A673 (cell line): Measurements from ENCODE around the gene FAAH2. TPM values are rescaled to one million over a fixed set of nuclear protein-coding genes. Genes with fewer than 3 reads are reported as not detected.
"Not testable (repeated sequence)": the region's sequence is repeated elsewhere in the genome, so short reads cannot be mapped to it uniquely, and the experiment has no call there.

Source experiments
- BruUV-seq: library from RNA; stranded (reverse); fragments of 400-500 nt; replicated peaks from 2 replicates; lab custom pipeline; 2021; lab: Mats Ljungman, UMichigan
- CTCF ChIA-PET: fragments of 300-600 bp; sonication (Branson Sonifier 250); formaldehyde crosslinking; loops from one replicate; lab custom pipeline; 2022; ENCODE audit warnings: antibody characterized with exemption; lab: Charles Lee
- POLR2A ChIA-PET: fragments of 300-600 bp; sonication (Branson Sonifier 250); formaldehyde crosslinking; loops from one replicate; lab custom pipeline; 2022; ENCODE audit warnings: antibody characterized with exemption; ENCODE audit not compliant: low non-redundant PET; lab: Charles Lee
- DNase-seq: peaks from one replicate; pipeline ENCODE4 v3.0.0-alpha.2; 2015; ENCODE audit warnings: low spot score
- H3K27ac ChIP-seq: fragments of 200-600 bp; sonication (generic); 2 replicates; pipeline ENCODE4 v1.5.1; 2016; ENCODE audit warnings: mixed run types, low read depth, mild to moderate bottlenecking, mixed read lengths, antibody characterized with exemption, low read length; ENCODE audit not compliant: poor library complexity, severe bottlenecking
- H3K27me3 ChIP-seq: fragments of 200-600 bp; sonication (generic); replicated peaks from 2 replicates; pipeline ENCODE4 v1.6.1; 2017; ENCODE audit warnings: mixed run types, low read depth, mild to moderate bottlenecking, mixed read lengths, antibody characterized with exemption, low read length; ENCODE audit not compliant: insufficient read depth, poor library complexity
- H3K36me3 ChIP-seq: fragments of 200-600 bp; sonication (generic); 2 replicates; pipeline ENCODE4 v1.6.1; 2016; ENCODE audit warnings: mixed run types, mild to moderate bottlenecking, mixed read lengths, antibody characterized with exemption, low read length; ENCODE audit not compliant: insufficient read depth, poor library complexity, severe bottlenecking
- H3K4me1 ChIP-seq: fragments of 200-600 bp; sonication (generic); 2 replicates; pipeline ENCODE4 v1.6.1; 2017; ENCODE audit warnings: mixed run types, mild to moderate bottlenecking, mixed read lengths, antibody characterized with exemption, low read length; ENCODE audit not compliant: insufficient read depth, poor library complexity, severe bottlenecking
- H3K4me3 ChIP-seq: fragments of 200-600 bp; sonication (generic); 2 replicates; pipeline ENCODE4 v1.5.1; 2016; ENCODE audit warnings: low read depth, mixed run types, mild to moderate bottlenecking, mixed read lengths, low read length; ENCODE audit not compliant: poor library complexity, severe bottlenecking
- H3K9me3 ChIP-seq: fragments of 200-600 bp; sonication (generic); 2 replicates; pipeline ENCODE4 v1.6.1; 2016; ENCODE audit warnings: mixed run types, low read depth, mild to moderate bottlenecking, mixed read lengths, antibody characterized with exemption, low read length; ENCODE audit not compliant: poor library complexity, severe bottlenecking
- EZH2 ChIP-seq: fragments of 200-600 bp; sonication (generic); IDR thresholded peaks from 2 replicates; pipeline ENCODE4 v1.6.1; 2017; ENCODE audit warnings: borderline replicate concordance, low read depth, mild to moderate bottlenecking, mixed read lengths, antibody characterized with exemption, low read length; ENCODE audit not compliant: poor library complexity, severe bottlenecking
- intact Hi-C: fragments of 100-400 bp; cut with micrococcal nuclease; formaldehyde crosslinking; loops from one replicate; pipeline ENCODE4 v1.10.0; 2022; ENCODE audit not compliant: unreplicated experiment
- total RNA-seq: library from RNA; stranded (reverse); gene quantifications from 2 replicates; pipeline ENCODE4 v1.2.3, GENCODE V29; 2021
- TF ChIP-seq, protein P1 (sequence below): fragments of 300-800, 200-600 bp; sonication (generic); conservative IDR thresholded peaks from 2 replicates; pipeline ENCODE4 v1.5.1; 2017; ENCODE audit warnings: low read depth, mild to moderate bottlenecking, antibody characterized with exemption, low read length, moderate library complexity, mixed read lengths

The FAAH2 gene
- total RNA-seq, 1 experiment from 2014 or later = 0.24 TPM

DNA sequence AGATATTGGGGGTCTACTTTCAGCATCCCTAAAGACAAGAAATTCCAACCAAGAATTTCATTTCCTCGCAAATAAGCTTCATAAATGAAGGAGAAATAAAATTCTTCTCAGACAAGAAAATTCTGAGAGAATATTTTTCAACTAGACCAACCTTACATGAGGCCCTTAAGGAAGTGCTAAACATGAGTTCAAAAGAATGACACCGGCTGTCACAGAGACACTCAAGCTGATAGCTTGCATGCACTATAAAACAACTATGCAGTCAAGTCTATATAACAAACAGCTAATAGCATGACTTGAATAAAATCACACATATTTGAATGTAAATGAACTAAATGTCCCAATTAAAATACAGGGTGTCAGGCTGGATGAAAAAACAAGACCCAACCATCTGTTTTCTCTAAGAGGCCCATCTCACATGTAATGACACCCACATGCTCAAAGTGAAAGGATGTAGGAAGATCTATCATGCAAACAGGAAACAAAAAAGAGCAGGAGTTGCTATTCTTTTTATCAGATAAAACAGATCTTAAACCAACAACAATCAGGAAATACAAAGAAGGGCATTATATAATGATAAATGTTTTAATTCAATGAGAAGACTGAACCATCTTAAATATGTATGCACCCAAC is 27.2 kb downstream of the FAAH2 start:
- TF ChIP-seq, protein P1, sequence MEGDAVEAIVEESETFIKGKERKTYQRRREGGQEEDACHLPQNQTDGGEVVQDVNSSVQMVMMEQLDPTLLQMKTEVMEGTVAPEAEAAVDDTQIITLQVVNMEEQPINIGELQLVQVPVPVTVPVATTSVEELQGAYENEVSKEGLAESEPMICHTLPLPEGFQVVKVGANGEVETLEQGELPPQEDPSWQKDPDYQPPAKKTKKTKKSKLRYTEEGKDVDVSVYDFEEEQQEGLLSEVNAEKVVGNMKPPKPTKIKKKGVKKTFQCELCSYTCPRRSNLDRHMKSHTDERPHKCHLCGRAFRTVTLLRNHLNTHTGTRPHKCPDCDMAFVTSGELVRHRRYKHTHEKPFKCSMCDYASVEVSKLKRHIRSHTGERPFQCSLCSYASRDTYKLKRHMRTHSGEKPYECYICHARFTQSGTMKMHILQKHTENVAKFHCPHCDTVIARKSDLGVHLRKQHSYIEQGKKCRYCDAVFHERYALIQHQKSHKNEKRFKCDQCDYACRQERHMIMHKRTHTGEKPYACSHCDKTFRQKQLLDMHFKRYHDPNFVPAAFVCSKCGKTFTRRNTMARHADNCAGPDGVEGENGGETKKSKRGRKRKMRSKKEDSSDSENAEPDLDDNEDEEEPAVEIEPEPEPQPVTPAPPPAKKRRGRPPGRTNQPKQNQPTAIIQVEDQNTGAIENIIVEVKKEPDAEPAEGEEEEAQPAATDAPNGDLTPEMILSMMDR = no peak
- no peak for TF ChIP-seq EZH2
- CTCF ChIA-PET = no interaction called here
- H3K4me3 ChIP-seq = no peak overlapping the region
- no peaks in the 10 kb centered on the region for H3K36me3 ChIP-seq
- no peak overlapping the region for H3K27ac ChIP-seq
- H3K4me1 ChIP-seq = no peaks in the 10 kb centered on the region
- intact Hi-C loops = no loop called here
- POLR2A ChIA-PET = no interaction called here
- peaks cover 28% of the 10 kb centered on the region for H3K9me3 ChIP-seq
- no peaks in the 10 kb centered on the region for H3K27me3 ChIP-seq
- DNase-seq = no peak
- no TSS peak for BruUV-seq

DNA sequence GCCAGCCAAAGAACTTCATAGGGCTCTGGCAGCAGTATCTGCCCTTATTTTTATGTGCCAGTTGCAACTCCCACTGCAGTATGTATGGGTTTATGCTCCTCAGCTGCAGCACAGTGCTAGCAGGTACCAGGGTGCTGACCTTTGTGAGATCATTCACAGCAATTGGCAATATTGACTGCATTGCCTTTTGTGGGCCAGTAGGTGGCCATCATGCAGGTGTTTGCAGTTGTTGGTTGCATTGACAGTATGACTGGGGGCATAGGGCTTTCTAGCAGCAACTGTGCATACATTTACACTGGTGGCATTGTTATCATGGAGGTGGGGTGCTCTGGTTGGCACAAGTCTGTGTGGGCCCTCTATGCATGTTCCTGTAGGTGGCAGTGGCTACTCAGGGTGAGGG is 42.5 kb downstream of the FAAH2 start:
- CTCF ChIA-PET = no interaction called here

DNA sequence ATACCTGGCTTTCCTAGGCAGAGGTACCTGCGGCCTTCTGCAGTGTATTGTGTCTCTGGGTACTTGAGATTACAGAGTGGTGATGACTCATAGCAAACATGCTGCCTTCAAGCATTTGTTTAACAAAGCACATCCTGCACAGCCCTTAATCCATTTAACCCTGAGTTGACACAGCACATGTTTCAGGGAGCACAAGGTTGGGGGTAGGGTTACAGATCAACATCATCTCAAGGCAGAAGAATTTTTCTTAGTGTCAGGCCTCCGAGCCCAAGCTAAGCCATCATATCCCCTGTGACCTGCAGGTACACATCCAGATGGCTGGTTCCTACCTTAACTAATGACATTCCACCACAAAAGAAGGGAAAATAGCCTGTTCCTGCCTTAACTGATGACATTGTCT is 49.3 kb downstream of the FAAH2 start:
- POLR2A ChIA-PET, H3K27me3 ChIP-seq, H3K4me1 ChIP-seq, intact Hi-C loops, BruUV-seq, DNase-seq, H3K4me3 ChIP-seq, CTCF ChIA-PET, H3K36me3 ChIP-seq, H3K27ac ChIP-seq: not testable (repeated sequence)
- H3K9me3 ChIP-seq = peaks cover 13% of the 10 kb centered on the region

More for the DNA sequence above, 42.5 kb downstream of the FAAH2 start:
- POLR2A ChIA-PET = no interaction called here
- TF ChIP-seq EZH2 = no peak
- TF ChIP-seq, protein P1 = no peak
- BruUV-seq = no TSS peak
- peaks cover 14% of the 10 kb centered on the region for H3K9me3 ChIP-seq
- H3K36me3 ChIP-seq = no peaks in the 10 kb centered on the region
- H3K4me3 ChIP-seq = no peak overlapping the region
- no peak overlapping the region for H3K27ac ChIP-seq
- intact Hi-C loops = no loop called here
- no peaks in the 10 kb centered on the region for H3K27me3 ChIP-seq
- H3K4me1 ChIP-seq = no peaks in the 10 kb centered on the region
- no peak for DNase-seq

DNA sequence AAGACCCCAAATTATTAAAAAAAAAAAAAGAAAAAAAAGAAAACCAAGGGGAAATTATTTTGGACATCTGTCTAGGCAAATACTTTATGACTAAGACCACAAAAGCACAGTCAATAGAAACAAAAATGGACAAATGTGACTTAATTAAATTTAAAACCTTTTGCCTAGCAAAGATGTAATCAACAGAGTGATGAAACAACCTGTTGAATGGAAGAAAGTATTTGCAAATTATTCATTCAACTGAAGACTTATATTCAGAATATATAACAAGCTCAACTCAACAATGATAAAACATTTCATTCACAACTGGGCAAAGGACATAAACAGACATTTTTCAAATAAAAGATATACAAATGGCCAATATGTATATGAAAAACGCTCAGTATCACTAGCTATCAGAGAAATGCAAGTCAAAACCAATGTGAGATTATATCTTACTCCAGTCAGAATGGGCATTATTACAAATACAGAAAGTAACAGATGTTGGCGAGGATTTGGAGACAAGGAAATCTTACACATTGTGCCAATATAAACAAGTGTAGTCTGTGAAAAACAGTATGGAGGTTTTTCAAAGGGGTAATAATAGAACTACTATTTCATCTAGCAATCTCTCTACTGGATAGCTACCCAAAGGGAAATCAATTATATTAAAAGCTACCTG is 67.1 kb downstream of the FAAH2 start:
- Histone ChIP-seq H3K4me3 (no peak overlapping the region), H3K36me3 (no peaks in the 10 kb centered on the region), H3K9me3 (peaks cover 6% of the 10 kb centered on the region), H3K4me1 (no peaks in the 10 kb centered on the region), H3K27me3 (no peaks in the 10 kb centered on the region), H3K27ac (no peak overlapping the region)
- POLR2A ChIA-PET = no interaction called here
- TF ChIP-seq, protein P1 = no peak
- no peak for TF ChIP-seq EZH2
- no TSS peak for BruUV-seq
- no peak for DNase-seq
- intact Hi-C loops = no loop called here
- CTCF ChIA-PET = no interaction called here
